IPS DF 19.7 (cell line): ENCODE data around the gene GPR18.
"Not testable (repeated sequence)": the region's sequence is repeated elsewhere in the genome, so short reads cannot be mapped to it uniquely, and the experiment has no call there.

ENCODE experiments used
- DNase-seq: peaks from one replicate; pipeline ENCODE4 v3.0.0-alpha.2; 2013; ENCODE audit warnings: low read depth, low spot score

GPR18 gene

DNA sequence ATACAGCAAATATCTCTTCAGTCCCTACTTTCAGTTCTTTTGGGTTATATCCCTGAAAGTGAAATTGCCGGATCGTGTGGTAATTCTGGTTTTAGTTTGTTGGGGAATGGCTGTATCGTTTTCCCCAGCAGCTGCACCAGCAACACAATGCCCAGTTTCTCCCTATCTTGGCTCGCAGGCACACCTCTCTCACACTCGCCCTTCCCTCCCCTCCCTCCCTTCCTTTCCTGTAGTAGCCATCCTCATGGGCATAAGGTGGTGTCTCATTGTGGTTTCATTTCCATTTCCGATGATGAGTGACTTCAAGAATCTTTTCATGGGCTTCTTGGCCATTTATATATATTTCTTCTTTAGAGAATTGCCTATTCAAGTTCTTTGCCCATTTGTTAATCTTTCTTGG, 8.6 kb upstream of the GPR18 start:
- no peak for DNase-seq

- no peak for DNase-seq
Observed at GRCh38 chr13:99265821-99266426, 7.7 kb upstream of the GPR18 start.

DNA sequence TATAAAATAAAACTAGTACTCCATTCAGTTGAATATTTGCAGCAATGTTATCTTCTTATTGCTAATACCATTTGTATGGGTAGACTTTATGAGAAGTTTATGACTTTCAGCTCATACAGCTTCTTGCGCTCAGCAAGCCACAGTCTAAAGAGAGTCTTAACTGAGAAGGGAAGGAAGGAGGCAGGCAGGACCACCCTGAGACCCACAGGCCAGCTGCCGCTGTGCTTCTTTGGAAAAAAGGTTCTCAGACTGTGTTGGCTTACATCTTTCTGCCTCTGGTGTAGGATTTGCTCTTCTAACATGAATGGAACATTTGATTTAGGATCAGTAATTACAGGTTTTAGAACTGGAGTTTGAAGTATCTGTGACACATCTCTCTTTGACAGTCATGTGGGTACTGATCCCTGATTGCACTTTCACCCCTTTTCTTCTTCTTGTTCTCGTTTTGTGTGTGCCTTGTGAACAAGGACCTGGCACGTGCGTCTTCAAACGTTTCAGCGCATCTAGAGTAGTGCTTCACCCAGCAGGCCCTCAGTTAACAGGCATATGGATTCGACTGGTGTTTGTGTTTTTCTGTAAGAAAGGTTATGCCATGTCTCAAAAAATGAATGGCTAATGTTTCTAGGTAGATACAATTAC, 7.1 kb upstream of the GPR18 start:
- no peak for DNase-seq

DNA sequence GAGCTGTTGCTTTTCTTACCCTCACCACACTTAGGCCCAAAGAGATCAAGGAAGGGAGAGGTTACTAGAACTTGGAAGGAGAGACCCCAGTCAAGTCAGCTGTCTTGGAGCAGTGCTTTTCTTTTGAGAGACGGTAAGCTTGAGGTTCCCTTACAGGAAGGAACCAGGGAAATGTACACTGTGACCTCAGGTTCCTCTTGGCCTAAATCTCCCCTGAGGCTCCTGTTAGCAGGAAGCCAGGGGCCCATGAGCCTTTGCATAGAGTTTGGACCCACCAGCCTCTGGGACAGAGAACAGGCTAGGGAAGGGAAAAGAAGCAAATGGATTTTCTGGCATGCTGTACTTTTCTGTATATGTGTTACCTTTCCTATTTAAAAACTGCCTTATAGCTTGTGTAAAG, 5.9 kb upstream of the GPR18 start:
- DNase-seq = no peak

GRCh38 chr13:99263126-99263785, 5.1 kb upstream of the GPR18 start:
- DNase-seq = no peak

DNA sequence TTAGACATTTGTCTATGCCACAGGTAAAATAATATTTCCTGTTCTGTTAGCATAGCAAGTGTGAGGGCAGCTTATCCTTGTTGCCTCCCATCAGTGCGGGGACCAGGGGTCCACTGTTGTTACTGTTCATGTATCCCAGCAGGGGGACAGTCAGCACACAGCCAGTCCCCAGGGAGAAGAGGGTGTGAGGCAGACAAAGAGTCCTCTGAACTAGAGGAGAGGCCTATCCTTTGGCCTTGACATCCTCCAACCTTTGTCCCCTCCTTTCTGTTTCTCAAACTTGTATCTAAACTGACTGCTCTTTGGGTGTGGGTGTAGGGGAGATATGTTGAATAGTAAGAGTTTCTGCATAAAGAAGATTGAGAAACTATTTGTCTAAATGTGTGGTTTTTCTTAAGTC, 2.9 kb upstream of the GPR18 start:
- no peak for DNase-seq

- DNase-seq = no peak
Observed at GRCh38 chr13:99260216-99260615, 2.0 kb upstream of the GPR18 start.

DNA sequence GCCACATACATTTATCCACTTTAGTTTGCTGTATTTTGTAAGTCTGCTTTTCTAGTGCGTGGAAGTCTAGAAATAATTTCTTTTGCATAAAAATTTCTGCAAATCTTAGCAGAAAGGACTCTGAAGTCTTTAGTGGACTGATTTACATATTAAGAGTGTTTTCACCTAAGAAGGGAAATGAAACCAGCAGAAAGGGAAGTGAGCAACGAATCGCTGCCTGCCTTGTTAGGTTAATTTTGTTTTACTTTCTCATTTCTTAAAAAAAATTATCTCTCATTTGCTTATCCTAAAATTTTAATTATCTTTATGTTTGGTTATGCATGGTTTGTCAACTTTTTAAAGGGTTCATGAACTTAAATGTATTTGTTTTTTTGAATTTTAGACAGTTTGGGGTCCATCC, 767 bp upstream of the GPR18 start:
- DNase-seq = no peak

- DNase-seq = no peak
Observed at GRCh38 chr13:99257291-99257690, 888 bp downstream of the GPR18 start.

DNA sequence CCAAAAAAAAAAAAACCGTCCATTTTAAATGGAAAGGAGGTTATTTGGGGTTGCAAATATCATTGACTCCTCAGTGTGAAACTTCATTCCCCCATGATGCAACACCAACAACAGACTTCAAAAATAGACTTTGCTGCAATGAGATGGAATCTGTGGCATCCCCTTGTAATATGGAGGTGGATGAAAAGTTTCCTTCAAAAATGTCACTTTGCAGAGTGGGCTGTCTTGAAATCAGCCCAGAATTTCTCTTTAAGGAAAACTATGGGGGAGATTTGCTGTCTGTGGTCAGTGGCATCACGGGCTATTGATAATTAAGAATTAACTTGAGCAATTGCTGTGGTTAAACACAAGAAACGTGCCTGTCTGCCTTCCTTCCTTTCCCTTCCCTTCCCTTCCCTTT, 1.5 kb downstream of the GPR18 start:
- no peak for DNase-seq

GRCh38 chr13:99256283-99256682, 1.9 kb downstream of the GPR18 start:
- DNase-seq = no peak

GRCh38 chr13:99255271-99255670, 2.9 kb downstream of the GPR18 start:
- DNase-seq = no peak

DNA sequence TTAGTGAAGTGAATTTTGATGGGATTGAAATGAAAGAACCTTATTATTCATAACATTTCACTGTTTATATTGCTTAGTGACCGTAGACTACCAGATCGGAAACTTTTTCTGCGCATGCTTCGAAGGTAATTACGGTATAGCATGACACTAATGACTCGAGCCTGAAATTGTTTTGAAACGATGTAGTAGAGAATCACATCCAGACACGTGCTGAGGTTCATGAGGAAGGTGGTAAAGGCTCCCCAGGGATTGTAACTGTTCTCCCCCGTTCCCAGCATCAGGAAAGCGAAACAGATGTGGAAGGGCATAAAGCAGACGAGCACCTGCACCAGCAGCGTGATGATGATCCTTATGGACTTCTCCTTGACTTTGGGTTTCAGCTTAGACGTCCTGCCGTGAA, 3.3 kb downstream of the GPR18 start:
- DNase-seq = no peak

GRCh38 chr13:99251921-99252320, 6.3 kb downstream of the GPR18 start:
- no peak for DNase-seq

- DNase-seq = no peak
Observed at GRCh38 chr13:99250982-99251825, 7.0 kb downstream of the GPR18 start.

- not testable (repeated sequence) for DNase-seq
Observed at GRCh38 chr13:99249606-99250005, 8.6 kb downstream of the GPR18 start.

GRCh38 chr13:99249178-99249577, 9.0 kb downstream of the GPR18 start:
- not testable (repeated sequence) for DNase-seq

DNA sequence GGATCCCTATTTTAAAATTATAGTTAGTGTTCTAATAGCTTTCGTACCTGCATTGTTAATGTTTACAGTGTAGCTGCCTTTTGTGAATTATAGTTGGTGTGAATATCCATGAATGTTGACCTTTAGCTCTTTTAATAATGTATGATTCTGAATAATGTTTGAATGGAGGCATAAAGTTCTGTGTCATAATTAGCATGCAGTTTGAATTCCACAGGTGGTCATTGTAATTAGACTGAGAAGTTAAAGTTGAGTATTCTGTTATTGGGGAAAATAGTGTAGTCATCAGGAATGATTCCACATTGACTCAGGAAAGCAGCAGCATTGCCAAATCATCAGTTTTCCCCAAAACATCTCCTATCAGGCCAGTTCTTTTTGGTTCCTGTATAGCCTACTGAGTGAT, 12.1 kb downstream of the GPR18 start:
- no peak for DNase-seq

DNA sequence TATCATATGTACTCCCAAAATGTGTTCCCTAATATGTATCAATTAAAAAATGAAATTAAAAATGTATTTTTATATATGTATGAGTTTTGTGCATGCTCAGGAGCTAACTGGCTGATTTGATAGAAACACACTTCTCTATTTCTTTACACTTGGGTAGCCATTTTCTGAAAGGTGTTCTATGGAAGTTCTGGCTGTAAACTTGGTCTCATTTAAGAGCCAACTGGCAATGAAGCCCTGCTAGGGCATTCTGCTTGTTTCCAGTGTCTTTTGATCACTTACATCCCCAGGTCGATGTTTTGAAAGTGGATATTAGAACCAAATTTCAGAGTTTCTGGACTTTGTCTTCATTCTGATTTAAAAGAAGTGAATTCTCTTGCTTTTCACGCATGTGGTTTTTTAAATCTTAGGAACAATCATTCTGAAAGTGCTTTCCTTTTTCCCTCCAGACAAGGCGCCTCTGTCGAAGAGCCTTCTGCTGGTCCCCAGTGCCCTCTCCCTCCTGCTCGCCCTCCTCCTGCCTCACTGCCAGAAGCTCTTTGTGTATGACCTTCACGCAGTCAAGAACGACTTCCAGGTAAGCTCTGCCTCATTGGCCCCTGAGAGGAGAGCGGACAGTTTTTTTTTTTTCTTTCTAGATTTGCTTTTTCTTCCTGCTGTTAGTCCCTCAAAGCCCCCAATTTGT, 20.1 kb downstream of the GPR18 start:
- no peak for DNase-seq

GRCh38 chr13:99231721-99232120, 26.5 kb downstream of the GPR18 start:
- DNase-seq = no peak

DNA sequence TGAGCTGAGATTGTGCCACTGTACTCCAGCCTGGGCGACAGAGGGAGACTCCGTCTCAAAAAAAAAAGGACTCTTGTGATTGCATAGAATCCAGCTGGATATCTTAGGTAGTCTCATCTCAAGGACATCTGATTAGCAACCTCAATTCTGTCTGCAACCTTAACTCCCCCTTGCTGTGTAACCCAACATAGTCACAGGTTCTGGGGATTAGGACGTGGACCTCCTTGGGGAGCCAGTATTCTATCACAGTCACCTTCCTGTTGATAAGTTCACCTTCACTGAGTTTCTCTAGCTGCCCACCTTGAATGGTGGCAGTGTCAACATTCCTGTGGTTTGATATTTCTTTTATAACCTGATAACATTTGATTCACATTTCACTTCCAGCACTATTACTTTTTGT, 27.2 kb downstream of the GPR18 start:
- no peak for DNase-seq

- DNase-seq = not testable (repeated sequence)
Observed at GRCh38 chr13:99230588-99230987, 27.6 kb downstream of the GPR18 start.
